PC-3 (cell line): Measurements from ENCODE around the gene AGBL3. TPM values are rescaled to one million over a fixed set of nuclear protein-coding genes. Genes with fewer than 3 reads are reported as not detected.

Experiments used
- ATAC-seq: fragments of 200-7000 bp; cut with Tn5 transposase; 2 replicates; pipeline ENCODE4 v1.9.1; 2020; ENCODE audit warnings: mild to moderate bottlenecking, moderate library complexity
- BruUV-seq: library from RNA; stranded (reverse); fragments of 400-500 nt; replicated peaks from 2 replicates; lab custom pipeline; 2021; lab: Mats Ljungman, UMichigan
- CTCF ChIA-PET: fragments of 300-600 bp; sonication (Branson Sonifier 250); formaldehyde crosslinking; loops from one replicate; lab custom pipeline; 2022; ENCODE audit warnings: antibody characterized with exemption; lab: Charles Lee
- POLR2A ChIA-PET: fragments of 300-600 bp; sonication (Branson Sonifier 250); formaldehyde crosslinking; loops from one replicate; lab custom pipeline; 2022; ENCODE audit warnings: antibody characterized with exemption; ENCODE audit not compliant: unreplicated experiment; lab: Charles Lee
- DNase-seq: peaks from one replicate; pipeline ENCODE4 v3.0.0-alpha.2; 2015
- H2AFZ ChIP-seq: fragments of 300-600 bp; sonication (generic); 2 replicates; pipeline ENCODE4 v1.6.0; 2016; ENCODE audit warnings: antibody characterized with exemption, low read length
- H3F3A ChIP-seq: fragments of 300-600 bp; sonication (generic); one replicate; pipeline ENCODE4 v1.6.0; 2017; ENCODE audit warnings: antibody characterized with exemption, low read length, control low read depth, mild to moderate bottlenecking; ENCODE audit not compliant: unreplicated experiment
- H3K27ac ChIP-seq: fragments of 300-600 bp; sonication (generic); 2 replicates; pipeline ENCODE4 v1.5.1; 2016; ENCODE audit warnings: mild to moderate bottlenecking, low read length
- H3K27me3 ChIP-seq: fragments of 300-600 bp; sonication (generic); 2 replicates; pipeline ENCODE4 v1.6.1; 2016; ENCODE audit warnings: low read length, mixed read lengths
- H3K36me3 ChIP-seq: fragments of 300-600 bp; sonication (generic); 2 replicates; pipeline ENCODE4 v1.6.1; 2016; ENCODE audit warnings: low read depth, mixed run types, low read length, mixed read lengths
- H3K4me1 ChIP-seq: fragments of 300-600 bp; sonication (generic); 2 replicates; pipeline ENCODE4 v1.5.1; 2016; ENCODE audit warnings: low read length; ENCODE audit not compliant: insufficient read depth
- H3K4me2 ChIP-seq: fragments of 300-600 bp; sonication (generic); 2 replicates; pipeline ENCODE4 v1.6.0; 2016; ENCODE audit warnings: low read length
- H3K4me3 ChIP-seq: fragments of 300-600 bp; sonication (generic); 2 replicates; pipeline ENCODE4 v1.5.1; 2016; ENCODE audit warnings: mild to moderate bottlenecking, low read length, mixed read lengths
- H3K79me2 ChIP-seq: fragments of 300-600 bp; sonication (generic); 2 replicates; pipeline ENCODE4 v1.6.1; 2017; ENCODE audit warnings: low read length, mixed read lengths
- H3K9ac ChIP-seq: fragments of 300-600 bp; sonication (generic); 2 replicates; pipeline ENCODE4 v1.6.0; 2016; ENCODE audit warnings: mild to moderate bottlenecking, low read length
- H3K9me2 ChIP-seq: fragments of 300-600 bp; sonication (generic); replicated peaks from 2 replicates; pipeline ENCODE4 v1.6.1; 2016; ENCODE audit warnings: mixed run types, low read length, mixed read lengths
- H3K9me3 ChIP-seq: fragments of 300-600 bp; sonication (generic); 2 replicates; pipeline ENCODE4 v1.6.1; 2016; ENCODE audit warnings: low read length, mixed read lengths
- H4K20me1 ChIP-seq: fragments of 300-600 bp; sonication (generic); 2 replicates; pipeline ENCODE4 v1.6.1; 2016; ENCODE audit warnings: low read length, mixed read lengths
- CTCF ChIP-seq: fragments of 300-600 bp; sonication (generic); conservative IDR thresholded peaks from 2 replicates; pipeline ENCODE4 v1.5.1; 2017; ENCODE audit warnings: antibody characterized with exemption, low read depth, mild to moderate bottlenecking, low read length
- EZH2 ChIP-seq: fragments of 300-600 bp; sonication (generic); IDR thresholded peaks from one replicate; pipeline ENCODE4 v1.6.1; 2017; ENCODE audit warnings: antibody characterized with exemption, mild to moderate bottlenecking, low read length; ENCODE audit not compliant: unreplicated experiment
- EZH2phosphoT487 ChIP-seq: fragments of 300-600 bp; sonication (generic); IDR thresholded peaks from 2 replicates; pipeline ENCODE4 v1.6.1; 2018; ENCODE audit warnings: mild to moderate bottlenecking, antibody characterized with exemption, low read length, borderline replicate concordance
- intact Hi-C: fragments of 100-400 bp; cut with micrococcal nuclease; formaldehyde crosslinking; loops from 2 replicates; pipeline ENCODE4 v1.9.0; 2023
- total RNA-seq: library from RNA; depleted of rRNA; stranded (reverse); fragments of >200 nt; gene quantifications from 2 replicates; pipeline ENCODE4 v1.2.3, GENCODE V29; 2014

The AGBL3 gene
- total RNA-seq, 1 experiment from 2014 or later: 2.5 TPM

- no TSS peak for BruUV-seq
- H3K79me2 ChIP-seq: no peaks in the 10 kb centered on the region
- no peaks in the 10 kb centered on the region; the same call in 1 of the 2 replicates for H3K36me3 ChIP-seq
These were observed 38.5 kb upstream of the AGBL3 start for GRCh38 chr7:134947831-134948230.

GRCh38 chr7:134948246-134948645 is 38.1 kb upstream of the AGBL3 start:
- Histone ChIP-seq H3K9me2 (no peaks in the 10 kb centered on the region), H3K9ac (no peak overlapping the region), H3F3A (no peaks in the 10 kb centered on the region), H3K79me2 (no peaks in the 10 kb centered on the region), H3K4me2 (no peak overlapping the region), H3K27me3 (no peaks in the 10 kb centered on the region), H2AFZ (no peak overlapping the region), H3K9me3 (no peaks in the 10 kb centered on the region), H4K20me1 (no peaks in the 10 kb centered on the region), H3K36me3 (no peaks in the 10 kb centered on the region; the same call in 1 of the 2 replicates), H3K4me1 (no peaks in the 10 kb centered on the region), H3K27ac (no peak overlapping the region), H3K4me3 (no peak overlapping the region)
- ATAC-seq (no peak), DNase-seq (no peak)
- BruUV-seq: no TSS peak
- TF ChIP-seq CTCF: no peak
- TF ChIP-seq EZH2: no peak
- CTCF ChIA-PET: no interaction called here
- intact Hi-C loops: no loop called here
- POLR2A ChIA-PET: no interaction called here

More at GRCh38 chr7:134947831-134948230, 38.5 kb upstream of the AGBL3 start:
- intact Hi-C loops: no loop called here
- no peaks in the 10 kb centered on the region for H4K20me1 ChIP-seq
- DNase-seq (no peak), ATAC-seq (no peak)
- no peak overlapping the region for H2AFZ ChIP-seq
- H3F3A ChIP-seq: no peaks in the 10 kb centered on the region
- no peaks in the 10 kb centered on the region for H3K9me2 ChIP-seq
- no peaks in the 10 kb centered on the region for H3K27me3 ChIP-seq
- TF ChIP-seq CTCF: no peak
- TF ChIP-seq EZH2phosphoT487: no peak
- TF ChIP-seq EZH2: no peak
- H3K4me2 ChIP-seq: no peak overlapping the region
- ChIA-PET POLR2A (no interaction called here), CTCF (no interaction called here)
- no peak overlapping the region for H3K9ac ChIP-seq
- no peak overlapping the region for H3K27ac ChIP-seq
- H3K4me3 ChIP-seq: no peak overlapping the region
- H3K9me3 ChIP-seq: no peaks in the 10 kb centered on the region
- no peaks in the 10 kb centered on the region for H3K4me1 ChIP-seq

GRCh38 chr7:134948736-134949135 is 37.6 kb upstream of the AGBL3 start:
- Histone ChIP-seq H3K9ac (no peak overlapping the region), H3K4me2 (no peak overlapping the region), H3K36me3 (no peaks in the 10 kb centered on the region; the same call in 1 of the 2 replicates)

More at GRCh38 chr7:134948736-134949135, 37.6 kb upstream of the AGBL3 start:
- BruUV-seq: no TSS peak
- ChIA-PET POLR2A (no interaction called here), CTCF (no interaction called here)
- H3K27me3 ChIP-seq: no peaks in the 10 kb centered on the region
- H3F3A ChIP-seq: no peaks in the 10 kb centered on the region
- no peaks in the 10 kb centered on the region for H3K9me2 ChIP-seq
- H3K4me3 ChIP-seq: no peak overlapping the region
- intact Hi-C loops: no loop called here
- no peak overlapping the region for H2AFZ ChIP-seq
- no peaks in the 10 kb centered on the region for H4K20me1 ChIP-seq
- ATAC-seq (no peak), DNase-seq (no peak)
- TF ChIP-seq CTCF (no peak), EZH2 (no peak), EZH2phosphoT487 (no peak)
- H3K9me3 ChIP-seq: no peaks in the 10 kb centered on the region
- no peaks in the 10 kb centered on the region for H3K4me1 ChIP-seq
- H3K27ac ChIP-seq: no peak overlapping the region
- H3K79me2 ChIP-seq: no peaks in the 10 kb centered on the region
